Neural cell (in vitro differentiated cells): Measurements from ENCODE around the gene NDUFAF2. TPM values are rescaled to one million over a fixed set of nuclear protein-coding genes. Genes with fewer than 3 reads are reported as not detected.

Experiments
- H2AFZ ChIP-seq: fragments of 200-600, 300-800 bp; sonication (generic), shearing (Covaris generic); 2 replicates; pipeline ENCODE4 v1.6.0; 2014; ENCODE audit warnings: low read depth, mild to moderate bottlenecking, antibody characterized with exemption, low read length, moderate library complexity
- H3F3A ChIP-seq: fragments of 200-600 bp; shearing (Covaris generic); 2 replicates; pipeline ENCODE4 v1.6.1; 2016; ENCODE audit warnings: mild to moderate bottlenecking, moderate library complexity, mixed read lengths, antibody characterized with exemption, low read length; ENCODE audit not compliant: insufficient read depth, poor library complexity, severe bottlenecking
- H3K27ac ChIP-seq: fragments of 200-600, 300-800 bp; sonication (generic), shearing (Covaris generic); 2 replicates; pipeline ENCODE4 v1.5.1; 2014; ENCODE audit warnings: mild to moderate bottlenecking, low read length, moderate library complexity
- H3K27me3 ChIP-seq: fragments of 300-800, 200-600 bp; sonication (generic), shearing (Covaris generic); 2 replicates; pipeline ENCODE4 v1.6.0; 2014; ENCODE audit warnings: mild to moderate bottlenecking, low read depth, low read length, moderate library complexity; ENCODE audit not compliant: insufficient read depth
- H3K36me3 ChIP-seq: fragments of 300-800, 200-600 bp; sonication (generic), shearing (Covaris generic); 2 replicates; pipeline ENCODE4 v1.5.1; 2014; ENCODE audit warnings: mild to moderate bottlenecking, antibody characterized with exemption, low read length, moderate library complexity; ENCODE audit not compliant: insufficient read depth
- H3K4me2 ChIP-seq: fragments of 300-800, 200-600 bp; sonication (generic), shearing (Covaris generic); 2 replicates; pipeline ENCODE4 v1.6.0; 2014; ENCODE audit warnings: mild to moderate bottlenecking, low read length
- H3K4me3 ChIP-seq: fragments of 300-800, 200-600 bp; sonication (generic), shearing (Covaris generic); 2 replicates; pipeline ENCODE4 v1.5.1; 2014; ENCODE audit warnings: mild to moderate bottlenecking, low read length, moderate library complexity
- H3K79me2 ChIP-seq: fragments of 200-600 bp; shearing (Covaris generic); replicated peaks from 2 replicates; pipeline ENCODE4 v1.6.0; 2014; ENCODE audit warnings: mild to moderate bottlenecking, low read length, moderate library complexity; ENCODE audit not compliant: insufficient read depth
- H3K9ac ChIP-seq: fragments of 300-800, 200-600 bp; sonication (generic), shearing (Covaris generic); 2 replicates; pipeline ENCODE4 v1.6.1; 2016; ENCODE audit warnings: mild to moderate bottlenecking, low read length, mixed read lengths
- H3K9me2 ChIP-seq: fragments of 200-600 bp; shearing (Covaris generic); 2 replicates; pipeline ENCODE4 v1.6.1; 2016; ENCODE audit warnings: mild to moderate bottlenecking, low read length, mixed read lengths; ENCODE audit not compliant: insufficient read depth
- H3K9me3 ChIP-seq: fragments of 200-600, 300-800 bp; sonication (generic), shearing (Covaris generic); 2 replicates; pipeline ENCODE4 v1.6.1; 2016; ENCODE audit warnings: mild to moderate bottlenecking, mixed run types, low read length, moderate library complexity, mixed read lengths
- H4K20me1 ChIP-seq: fragments of 200-600 bp; shearing (Covaris generic); 2 replicates; pipeline ENCODE4 v1.6.1; 2016; ENCODE audit warnings: mild to moderate bottlenecking, mixed run types; ENCODE audit not compliant: insufficient read depth
- CTCF ChIP-seq: fragments of 450-650 bp; IDR thresholded peaks from 2 replicates; pipeline ENCODE4 v1.5.1; 2014; ENCODE audit warnings: antibody characterized with exemption, mild to moderate bottlenecking, moderate library complexity; ENCODE audit not compliant: poor library complexity, severe bottlenecking
- EP300 ChIP-seq: fragments of 450-650 bp; conservative IDR thresholded peaks from 2 replicates; pipeline ENCODE4 v1.6.1; 2014; ENCODE audit warnings: antibody characterized with exemption, mild to moderate bottlenecking, moderate library complexity; ENCODE audit not compliant: poor library complexity, severe bottlenecking
- EZH2 ChIP-seq: fragments of 200-600, 300-800 bp; shearing (Covaris generic), sonication (generic); IDR thresholded peaks from 2 replicates; pipeline ENCODE4 v1.6.1; 2014; ENCODE audit warnings: antibody characterized with exemption, low read length, borderline replicate concordance, mild to moderate bottlenecking; ENCODE audit not compliant: insufficient read depth, poor library complexity, severe bottlenecking
- MXI1 ChIP-seq: fragments of 450-650 bp; conservative IDR thresholded peaks from 2 replicates; pipeline ENCODE4 v1.6.1; 2014; ENCODE audit warnings: antibody characterized with exemption, mild to moderate bottlenecking; ENCODE audit not compliant: poor library complexity, severe bottlenecking
- POLR2AphosphoS5 ChIP-seq: IDR thresholded peaks from 2 replicates; pipeline ENCODE4 v1.6.1; 2012
- RAD21 ChIP-seq: fragments of 450-650 bp; conservative IDR thresholded peaks from 2 replicates; pipeline ENCODE4 v1.6.1; 2014; ENCODE audit warnings: antibody characterized with exemption, mild to moderate bottlenecking, moderate library complexity
- REST ChIP-seq: IDR thresholded peaks from 2 replicates; pipeline ENCODE4 v1.6.1; 2012; ENCODE audit warnings: borderline replicate concordance
- SMC3 ChIP-seq: fragments of 450-650 bp; conservative IDR thresholded peaks from 2 replicates; pipeline ENCODE4 v1.6.1; 2014; ENCODE audit warnings: antibody characterized with exemption, mild to moderate bottlenecking, moderate library complexity; ENCODE audit not compliant: poor library complexity
- TAF1 ChIP-seq: IDR thresholded peaks from 2 replicates; pipeline ENCODE4 v1.6.1; 2012; ENCODE audit warnings: low read depth
- polyA plus RNA-seq: library from polyadenylated mRNA; depleted of rRNA; stranded (reverse); fragments of >200 nt; gene quantifications from 2 replicates; pipeline ENCODE4 v1.2.3, GENCODE V29; 2014

Gene NDUFAF2
- polyA plus RNA-seq, 1 donor from 2014 or later = 53.6 TPM

GRCh38 chr5:61009907-61010306 is 64.9 kb downstream of the NDUFAF2 start:
- H3K9me2 ChIP-seq = no peaks in the 10 kb centered on the region
- no peak overlapping the region for H3K9ac ChIP-seq
- H3K27ac ChIP-seq = no peak overlapping the region
- no peak overlapping the region for H2AFZ ChIP-seq
- no peaks in the 10 kb centered on the region for H3K36me3 ChIP-seq
- TF ChIP-seq EP300 (no peak), RAD21 (no peak), MXI1 (no peak)
- no peaks in the 10 kb centered on the region for H3K9me3 ChIP-seq
- H3K4me3 ChIP-seq = no peak overlapping the region
- no peaks in the 10 kb centered on the region for H3K27me3 ChIP-seq
- no peaks in the 10 kb centered on the region for H4K20me1 ChIP-seq
- no peaks in the 10 kb centered on the region for H3K79me2 ChIP-seq
- H3K4me2 ChIP-seq = no peak overlapping the region
- H3F3A ChIP-seq = no peaks in the 10 kb centered on the region

GRCh38 chr5:61010467-61011454 is 65.8 kb downstream of the NDUFAF2 start:
- Histone ChIP-seq H3K27me3 (no peaks in the 10 kb centered on the region), H3K36me3 (no peaks in the 10 kb centered on the region), H3K79me2 (no peaks in the 10 kb centered on the region), H3K9ac (no peak overlapping the region), H3K9me3 (no peaks in the 10 kb centered on the region), H2AFZ (no peak overlapping the region), H4K20me1 (no peaks in the 10 kb centered on the region), H3K27ac (no peak overlapping the region), H3K4me3 (no peak overlapping the region), H3K4me2 (no peak overlapping the region), H3F3A (no peaks in the 10 kb centered on the region), H3K9me2 (no peaks in the 10 kb centered on the region)
- no peak for TF ChIP-seq SMC3
- TF ChIP-seq TAF1 = no peak
- no peak for TF ChIP-seq EP300
- no peak for TF ChIP-seq CTCF

GRCh38 chr5:61018062-61018461 is 73.1 kb downstream of the NDUFAF2 start:
- Histone ChIP-seq H3K27me3 (no peaks in the 10 kb centered on the region), H3K9me2 (no peaks in the 10 kb centered on the region), H3K9ac (no peak overlapping the region), H3K79me2 (no peaks in the 10 kb centered on the region), H4K20me1 (no peaks in the 10 kb centered on the region), H3K4me2 (no peak overlapping the region), H3K9me3 (no peaks in the 10 kb centered on the region), H3K36me3 (no peaks in the 10 kb centered on the region), H3K27ac (no peak overlapping the region), H2AFZ (no peak overlapping the region), H3F3A (no peaks in the 10 kb centered on the region), H3K4me3 (no peak overlapping the region)
- TF ChIP-seq SMC3 (no peak), REST (no peak), CTCF (no peak), EZH2 (no peak), RAD21 (no peak), POLR2AphosphoS5 (no peak), MXI1 (no peak), EP300 (no peak), TAF1 (no peak)
